Nucleus accumbens (tissue), 56 donors: ENCODE measurements around the gene MRAP.
"Not testable (repeated sequence)": the region's sequence is repeated elsewhere in the genome, so short reads cannot be mapped to it uniquely, and the experiment has no call there.

ENCODE experiments used
- DNase-seq, 56 donors: peaks; one replicate each; lab custom pipeline; 2025; lab: John Stamatoyannopoulos, UW

Gene MRAP

DNA sequence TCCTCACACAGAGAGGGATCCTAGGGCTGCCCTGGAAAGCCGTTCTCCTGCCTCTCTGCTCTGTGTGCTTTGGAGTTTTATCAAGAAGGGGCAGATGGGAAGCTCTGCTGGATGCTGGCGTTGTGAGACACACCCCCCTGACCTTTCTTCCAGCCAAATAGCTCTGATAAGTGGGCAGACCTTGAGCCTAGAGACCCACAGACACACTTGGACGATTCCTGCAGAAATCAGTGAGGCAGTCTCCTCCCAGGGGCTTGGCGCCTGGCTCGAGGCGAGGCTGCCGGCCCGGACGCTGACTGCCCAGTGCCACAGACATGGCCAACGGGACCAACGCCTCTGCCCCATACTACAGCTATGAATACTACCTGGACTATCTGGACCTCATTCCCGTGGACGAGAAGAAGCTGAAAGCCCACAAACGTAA, at the start of gene MRAP:
Gene MRAP (plus strand): TSS at position 198 of the 424 bp plus-strand sequence. CDS start 117 bp downstream, at position 315.
- no peak for DNase-seq

DNA sequence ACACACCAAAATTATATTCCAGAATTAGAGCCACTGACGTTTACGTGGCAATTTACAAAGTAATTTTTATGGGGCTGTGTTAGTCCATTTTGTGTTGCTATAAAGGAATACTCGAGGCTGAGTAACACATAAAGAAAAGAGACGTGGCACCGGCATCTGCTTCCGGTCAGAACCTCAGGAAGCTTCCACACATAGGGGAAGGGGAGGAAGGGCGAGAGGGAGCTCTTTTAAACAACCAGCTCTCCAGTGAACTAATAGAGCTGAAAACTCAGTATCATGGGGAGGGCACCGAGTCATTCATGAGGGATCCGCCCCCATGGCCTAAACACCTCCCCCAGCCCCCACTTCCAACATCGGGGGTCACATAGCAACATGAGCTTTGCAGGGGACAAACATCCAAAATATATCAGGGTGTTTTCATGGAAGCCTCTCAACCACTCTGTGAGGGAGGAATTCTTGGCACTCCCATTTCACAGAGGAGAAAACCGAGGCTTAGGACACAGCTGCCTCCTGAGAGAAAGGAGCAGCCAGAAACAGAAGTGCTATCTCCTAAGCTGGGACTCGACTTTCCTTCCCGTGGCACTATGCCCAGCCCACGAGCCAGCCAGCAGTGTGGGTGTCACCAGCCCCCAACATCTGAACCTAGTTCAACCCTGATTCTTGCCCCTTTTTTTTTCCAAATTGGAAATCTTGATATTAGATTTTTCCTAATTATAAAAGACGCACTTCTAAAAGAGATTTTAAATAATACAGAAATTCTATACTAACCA, 49.0 kb upstream of the MRAP start:
- DNase-seq, result no peak

DNA sequence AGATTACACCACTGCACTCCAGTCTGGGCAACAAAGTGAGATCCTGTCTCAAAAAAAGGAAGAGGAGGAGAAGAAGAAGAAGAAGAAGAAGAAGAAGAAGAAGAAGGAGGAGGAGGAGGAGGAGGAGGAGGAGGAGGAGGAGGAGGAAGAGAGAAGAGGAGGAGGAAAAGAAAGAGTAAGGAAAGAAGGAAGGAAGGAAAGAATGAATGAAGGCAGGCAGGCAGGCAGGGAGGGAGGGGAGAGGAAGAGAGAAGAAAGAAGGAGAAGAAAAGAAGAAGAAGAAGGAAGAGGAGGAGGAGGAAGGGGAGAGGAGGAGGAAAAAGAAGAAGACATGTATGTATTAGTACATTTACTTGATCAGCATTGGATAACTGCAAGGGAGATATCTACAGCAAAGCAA, 46.5 kb upstream of the MRAP start:
- DNase-seq, result no peak

DNA sequence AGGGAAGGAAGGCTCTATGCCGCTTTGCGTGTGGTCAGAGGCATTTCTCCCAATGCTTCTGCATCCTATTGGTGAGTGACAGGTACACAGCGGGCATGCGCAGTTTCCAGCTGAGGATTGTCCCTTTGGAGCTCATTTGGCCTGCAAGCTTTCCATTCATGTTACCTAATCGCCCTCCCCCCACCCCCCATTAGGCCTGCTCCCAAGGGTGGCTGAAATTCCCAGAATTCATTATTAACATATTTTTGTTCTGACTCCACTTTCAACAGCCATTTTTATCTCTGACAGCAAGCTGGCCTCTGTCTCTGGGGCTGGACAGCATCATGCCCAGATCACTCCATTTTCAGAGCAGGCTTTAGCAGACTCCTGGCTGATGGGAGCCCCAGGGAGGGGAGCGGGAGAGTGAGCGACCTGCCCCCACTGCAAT, 45.4 kb upstream of the MRAP start:
- DNase-seq, result no peak

DNA sequence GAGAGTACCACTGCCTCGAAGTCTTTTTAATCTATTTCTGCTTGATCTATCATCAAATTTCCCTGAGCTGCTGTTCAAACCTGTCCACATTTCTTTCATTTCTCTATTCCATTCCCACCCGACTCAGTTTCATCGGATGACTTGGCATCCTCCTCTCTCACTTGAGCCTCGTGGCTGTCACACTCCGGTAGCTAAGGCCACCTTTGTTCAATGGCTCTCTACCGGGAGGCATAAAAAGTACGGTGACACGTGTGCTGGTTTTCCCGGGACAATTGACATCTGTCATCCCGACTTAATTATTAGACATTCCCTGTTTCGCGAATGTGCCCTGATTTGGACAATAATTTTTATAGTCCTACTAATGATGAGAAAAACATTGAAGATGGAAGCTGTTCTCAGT, 42.4 kb upstream of the MRAP start:
- no peak for DNase-seq

DNA sequence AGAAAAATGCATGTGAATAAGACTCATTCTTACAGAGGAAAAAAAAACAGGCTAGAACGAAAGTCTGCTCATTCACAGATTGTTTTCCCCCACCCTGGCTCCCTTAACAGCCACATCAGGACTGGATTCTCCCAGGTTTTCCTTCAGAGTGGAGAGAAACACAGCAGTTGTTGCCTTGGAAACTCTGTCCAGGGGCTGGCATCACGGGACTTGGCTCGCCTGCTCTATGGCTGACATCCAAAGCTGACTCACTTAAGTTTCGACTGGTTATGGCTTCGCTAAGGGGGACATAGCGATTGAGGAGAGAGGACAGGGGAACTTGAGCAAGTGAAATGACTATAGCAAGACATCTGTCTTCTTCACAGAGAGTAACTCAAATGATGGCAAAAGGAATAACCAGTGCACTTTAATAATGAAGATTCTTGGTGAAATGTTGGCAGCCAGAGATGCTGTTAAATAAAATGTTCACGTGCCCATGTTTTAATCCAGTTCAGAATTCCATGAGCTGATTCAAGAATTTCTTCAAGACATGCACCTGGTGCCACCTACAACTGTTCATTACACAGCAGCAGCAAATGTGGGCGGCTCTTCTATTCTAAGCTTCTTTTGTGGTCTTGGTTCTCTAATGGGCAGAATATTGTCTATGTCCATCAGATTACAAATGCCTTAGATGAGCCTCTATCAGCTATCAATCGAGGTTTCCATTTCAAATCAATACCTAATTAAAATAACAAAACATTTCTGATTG, 41.6 kb upstream of the MRAP start:
- peak in 50 of 56 donors; percentile 3 to 76 (median 36) for DNase-seq

DNA sequence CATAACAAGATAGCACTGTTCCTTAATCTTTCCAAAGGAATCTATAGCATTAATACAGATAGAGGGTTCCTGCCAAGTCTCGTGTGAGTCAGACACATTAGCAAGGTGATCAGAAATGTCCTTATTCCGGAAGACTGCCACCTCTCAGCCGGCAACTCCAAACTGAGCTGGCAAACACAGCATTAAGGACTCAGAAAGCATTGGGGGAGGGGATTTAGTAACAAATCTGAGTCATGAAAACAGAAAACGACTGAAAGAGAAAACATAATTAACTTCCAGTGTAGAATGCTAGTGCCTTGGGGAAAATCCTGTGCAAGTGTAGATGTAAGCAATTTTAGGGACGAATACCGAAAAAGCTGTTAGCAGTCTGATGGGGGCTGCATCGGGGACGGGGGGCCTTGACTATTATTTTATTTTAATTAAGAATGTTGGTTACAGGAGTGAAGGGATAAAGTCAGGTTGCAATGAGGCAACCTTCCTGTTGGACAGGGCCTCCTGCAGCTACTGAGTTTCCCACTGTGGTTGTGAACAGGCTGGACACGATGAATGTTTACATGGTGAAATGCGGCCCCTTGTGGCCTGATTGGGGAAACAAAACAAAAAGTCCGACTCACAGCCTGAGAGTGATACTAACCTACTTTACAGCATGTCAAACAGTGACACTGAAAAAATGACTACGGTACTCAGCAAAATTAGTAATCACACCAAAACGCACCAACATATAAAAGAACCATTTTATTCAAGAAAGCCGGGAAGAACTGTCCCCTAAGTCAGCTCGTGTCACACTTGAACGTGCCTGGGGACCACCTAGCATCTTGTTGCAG, 40.5 kb upstream of the MRAP start:
- DNase-seq, result peak in 52 of 56 donors; percentile 3 to 85 (median 47)

DNA sequence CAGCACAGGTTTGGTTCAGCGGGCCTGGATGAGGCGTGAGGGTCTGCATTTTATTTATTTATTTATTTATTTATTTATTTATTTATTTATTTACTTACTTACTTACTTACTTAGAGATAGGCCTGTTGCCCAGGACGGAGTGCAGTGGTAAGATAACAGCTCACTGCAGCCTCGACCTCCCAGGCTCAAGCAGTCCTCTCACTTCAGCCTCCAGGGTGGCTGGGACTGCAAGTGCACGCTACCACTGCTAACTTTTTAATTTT, 39.9 kb upstream of the MRAP start:
- not testable (repeated sequence) for DNase-seq

DNA sequence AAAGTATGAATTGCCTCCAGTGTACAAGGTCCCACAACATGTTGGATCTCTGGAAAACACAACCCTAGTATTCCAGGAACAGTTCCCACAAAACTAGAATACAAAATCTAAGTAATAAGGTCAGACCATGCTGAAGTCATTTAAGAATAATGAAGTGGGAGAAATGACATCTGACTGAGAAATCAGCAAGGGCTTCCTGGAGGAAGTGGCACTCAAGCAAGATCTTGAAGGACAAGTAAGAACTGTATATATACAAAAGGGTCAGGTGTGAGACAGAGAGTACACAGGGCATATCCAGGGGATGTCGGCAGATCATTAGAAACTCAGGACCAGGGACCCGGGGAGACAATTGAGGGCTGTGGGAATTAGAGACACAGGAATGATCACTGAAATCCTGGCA, 38.5 kb upstream of the MRAP start:
- DNase-seq, result no peak

DNA sequence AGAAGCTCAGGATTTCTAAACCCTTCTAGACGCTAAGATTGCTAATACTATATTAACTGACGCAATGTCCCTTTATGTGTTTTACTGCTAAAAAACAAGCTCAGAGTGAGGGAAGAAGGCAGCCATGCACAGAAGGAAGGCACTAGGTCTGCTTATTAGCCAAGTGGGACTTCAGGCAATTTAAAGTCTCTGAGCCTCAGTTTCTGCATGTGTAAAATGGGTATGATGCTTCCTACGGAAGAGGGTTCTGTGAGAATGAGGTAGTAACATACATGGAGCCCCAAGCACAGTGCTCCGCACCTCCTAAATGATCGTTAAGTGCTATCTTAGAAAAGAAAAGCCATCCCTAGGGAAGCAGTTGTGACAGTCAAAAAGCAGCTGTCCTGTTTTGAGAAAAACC, 36.7 kb upstream of the MRAP start:
- DNase-seq, result no peak

DNA sequence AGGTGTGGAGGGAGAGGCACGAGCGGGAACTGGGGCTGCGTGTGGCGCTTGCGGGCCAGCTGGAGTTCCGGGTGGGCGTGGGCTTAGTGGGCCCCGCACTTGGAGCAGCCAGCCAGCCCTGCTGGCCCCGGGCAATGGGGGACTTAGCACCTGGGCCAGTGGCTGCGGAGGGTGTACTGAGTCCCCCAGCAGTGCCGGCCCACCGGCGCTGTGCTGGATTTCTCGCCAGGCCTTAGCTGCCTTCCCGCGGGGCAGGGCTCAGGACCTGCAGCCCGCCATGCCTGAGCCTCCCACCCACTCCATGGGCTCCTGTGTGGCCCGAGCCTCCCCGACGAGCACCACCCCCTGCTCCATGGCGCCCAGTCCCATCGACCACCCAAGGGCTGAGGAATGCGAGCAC, 33.3 kb upstream of the MRAP start:
- DNase-seq, result not testable (repeated sequence)

DNA sequence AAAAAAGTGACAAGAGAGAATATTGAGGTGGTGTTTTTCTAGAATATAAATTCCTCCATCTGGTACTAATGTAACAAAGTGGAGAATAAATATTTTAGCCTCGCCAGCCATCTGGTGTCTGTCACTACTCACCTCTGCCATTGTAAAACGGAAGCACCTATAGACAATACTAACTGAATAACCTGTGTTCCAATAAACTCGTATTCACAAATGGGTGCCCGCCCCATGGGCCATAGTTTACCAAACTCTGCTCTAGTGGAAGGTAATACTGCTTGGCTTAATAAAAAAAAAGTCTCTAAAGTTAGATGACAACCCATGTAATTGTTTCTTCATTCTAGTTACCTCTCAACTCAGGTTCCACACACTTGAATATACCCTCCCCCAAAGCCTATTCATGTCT, 27.9 kb upstream of the MRAP start:
- no peak for DNase-seq

DNA sequence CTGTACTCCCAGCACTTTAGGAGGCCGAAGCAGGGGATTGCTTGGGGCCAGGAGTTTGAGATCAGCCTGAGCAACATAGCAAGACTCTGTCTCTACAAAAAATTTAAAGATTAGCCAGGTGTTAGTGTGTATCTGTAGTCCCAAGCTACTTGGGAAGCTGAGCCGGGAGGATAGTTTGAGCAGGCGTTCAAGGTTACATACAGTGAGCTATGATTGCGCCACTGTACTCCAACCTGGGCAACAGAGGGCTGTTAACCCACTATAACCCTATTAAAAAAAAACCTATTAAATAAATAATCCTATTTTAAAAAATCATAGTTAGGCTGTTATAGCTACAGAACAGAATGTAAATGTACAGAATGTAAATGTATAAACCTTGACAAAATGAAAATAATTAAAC, 22.0 kb upstream of the MRAP start:
- no peak for DNase-seq

DNA sequence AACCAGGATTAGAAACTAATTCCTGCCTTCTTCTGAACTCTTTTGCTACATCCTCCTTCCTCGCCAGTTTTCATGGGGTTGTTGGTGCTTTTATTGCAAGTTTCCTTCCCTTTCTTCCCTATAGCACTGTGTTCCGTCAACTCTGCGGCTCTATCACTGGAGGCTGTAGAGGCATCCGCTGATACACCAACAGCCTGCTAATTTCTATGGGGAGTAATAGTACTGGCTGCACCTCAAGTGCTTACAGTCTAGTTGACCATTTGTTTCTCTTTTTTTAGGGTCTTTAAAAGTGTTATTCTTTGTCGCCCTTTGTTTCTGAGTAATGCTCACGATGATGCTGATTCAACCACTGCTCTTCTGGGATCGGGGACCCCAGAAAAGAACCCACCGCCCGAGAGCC, 20.6 kb upstream of the MRAP start:
- no peak for DNase-seq

DNA sequence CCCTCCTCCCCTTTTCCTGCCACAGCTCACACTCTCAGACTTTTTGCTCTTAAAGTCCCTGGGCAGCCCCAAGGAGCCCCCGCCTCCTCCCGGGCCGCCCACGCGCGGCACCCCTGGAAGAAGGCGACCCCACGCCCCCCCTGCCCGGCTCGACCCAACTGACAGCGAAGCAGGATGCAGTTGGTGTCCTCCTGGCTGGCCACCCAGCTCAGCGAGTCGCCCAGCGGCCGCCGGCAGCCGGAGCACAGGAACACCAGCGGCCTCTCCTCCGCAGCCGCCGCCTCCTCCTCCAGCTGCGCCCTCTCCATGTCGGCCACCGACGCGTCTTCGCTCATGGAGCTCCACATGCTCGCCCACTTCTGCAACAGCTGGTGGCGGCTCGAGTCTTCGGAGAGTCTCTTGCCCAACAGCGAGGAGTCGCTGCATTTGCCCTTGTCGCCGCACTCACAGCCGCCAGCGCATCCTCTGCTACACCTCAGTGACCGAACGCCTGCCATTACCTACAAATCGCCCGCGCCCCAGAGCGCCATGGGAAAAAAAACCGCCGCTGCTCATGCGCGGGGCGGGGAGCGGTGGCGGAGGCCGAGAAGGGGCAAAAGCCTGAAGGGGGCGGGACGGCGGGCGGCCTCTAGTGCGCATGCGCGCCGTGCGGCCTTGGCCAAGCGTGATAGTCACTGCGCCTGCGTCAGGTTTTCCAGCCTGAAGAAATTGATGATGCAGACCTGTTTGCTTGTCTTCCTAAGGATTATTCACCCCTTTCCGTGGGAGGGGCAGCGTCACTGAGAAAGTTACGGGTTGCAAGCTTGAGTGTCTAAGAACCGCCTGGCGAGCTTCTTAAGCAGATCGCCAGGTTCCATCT, 19.9 kb upstream of the MRAP start, which contains the start of gene MIS18A:
Gene MIS18A (minus strand): TSS at position 532 of the 859 bp plus-strand sequence. CDS start 35 bp downstream, at position 497.
- peak; percentile 12 to 95 (median 88) for DNase-seq

DNA sequence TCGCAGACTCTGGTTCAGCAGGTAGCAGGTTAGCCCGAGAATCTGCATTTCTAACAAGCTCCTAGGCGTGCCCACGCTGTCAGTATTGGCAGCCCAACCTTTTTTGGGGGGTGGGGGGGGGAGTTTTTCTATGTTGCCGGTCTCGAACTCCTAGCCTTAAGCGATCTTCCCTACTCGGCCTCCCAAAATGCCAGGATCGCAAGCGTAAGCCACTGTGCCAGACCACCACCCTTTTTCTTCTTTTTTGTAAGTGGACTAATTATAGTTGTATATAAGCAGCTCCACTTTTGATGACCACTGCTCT, 19.3 kb upstream of the MRAP start:
- DNase-seq, result no peak

DNA sequence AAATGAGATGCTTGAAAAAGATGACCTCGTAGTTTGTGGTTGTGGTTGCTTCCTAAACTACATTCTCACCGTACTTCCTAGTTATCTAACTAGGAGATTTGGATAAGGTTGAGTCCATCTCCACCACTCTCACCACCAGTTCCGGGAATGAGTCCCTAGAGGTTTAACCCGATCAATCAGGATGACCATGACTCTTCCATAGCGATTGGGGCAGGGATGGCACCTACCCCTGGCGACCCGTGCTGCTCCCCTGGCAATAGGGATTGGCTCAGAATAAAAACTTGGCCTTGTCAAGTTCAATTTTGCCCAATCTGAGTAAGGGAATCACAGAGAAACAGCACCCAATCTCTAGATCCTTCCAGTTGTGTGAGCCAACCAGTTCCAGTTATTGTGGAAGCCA, 17.1 kb upstream of the MRAP start:
- no peak for DNase-seq

DNA sequence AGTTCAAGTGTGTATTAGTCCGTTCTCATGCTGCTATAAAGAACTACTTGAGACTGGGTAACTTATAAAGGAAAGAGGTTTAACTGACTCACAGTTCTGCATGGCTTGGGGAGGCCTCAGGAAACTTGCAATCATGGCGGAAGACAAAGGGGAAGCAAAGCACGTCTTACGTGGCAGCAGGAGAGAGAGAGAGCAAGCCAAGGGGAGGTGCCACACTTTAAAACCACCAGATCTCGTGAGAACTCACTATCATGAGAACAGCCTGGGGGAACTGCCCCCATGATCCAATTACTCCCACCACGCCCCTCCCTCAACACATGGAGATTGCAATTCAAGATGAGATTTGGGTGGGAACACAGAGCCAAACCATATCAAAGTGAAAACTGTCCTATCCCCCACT, 15.7 kb upstream of the MRAP start:
- no peak for DNase-seq

DNA sequence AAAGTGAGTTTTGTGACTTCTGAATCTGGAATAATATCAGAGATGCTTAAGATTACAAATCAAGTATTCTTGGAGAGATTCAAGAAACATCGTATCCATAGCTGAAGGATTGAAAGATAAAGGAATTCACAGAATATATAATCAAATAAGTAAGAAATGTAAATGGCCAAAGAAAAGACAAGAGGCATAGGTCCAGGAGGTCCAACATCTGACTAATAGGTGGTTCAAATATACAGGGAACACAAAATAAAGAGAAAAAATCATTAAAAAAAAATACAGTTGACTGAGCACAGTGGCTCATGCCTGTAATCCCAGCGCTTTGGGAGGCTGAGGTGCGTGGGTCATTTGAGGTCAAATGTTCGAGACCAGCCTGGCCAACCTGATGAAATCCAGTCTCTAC, 13.2 kb upstream of the MRAP start:
- no peak for DNase-seq

DNA sequence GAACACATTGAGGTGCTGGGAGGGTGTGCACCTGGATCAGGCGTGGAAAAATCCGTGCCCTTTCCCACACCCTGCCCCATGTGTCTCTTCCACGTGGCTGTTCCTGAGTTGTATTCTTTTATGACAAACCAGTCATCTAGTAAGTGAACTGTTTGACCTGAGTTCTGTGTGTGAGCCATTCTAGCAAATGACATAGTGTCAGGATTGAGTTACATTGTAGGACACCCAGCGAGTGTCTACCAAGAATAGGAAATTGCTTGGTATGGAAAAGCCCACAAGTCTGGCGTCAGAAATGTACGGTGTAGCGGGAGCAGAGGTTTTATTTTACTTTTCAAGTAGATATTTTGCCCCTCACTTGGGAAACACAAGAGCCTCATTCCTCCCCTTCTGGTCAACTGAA, 1.2 kb upstream of the MRAP start:
- no peak for DNase-seq
